HG03095 (cell line): ENCODE measurements around the gene LAMTOR3.

ENCODE experiments used
- ATAC-seq: cut with Tn5 transposase; IDR thresholded peaks from one replicate; pipeline ENCODE4 v1.9.1; 2021; ENCODE audit warnings: moderate library complexity; ENCODE audit not compliant: unreplicated experiment

Gene LAMTOR3

GRCh38 chr4:99894161-99894997 is at the start of gene LAMTOR3:
Gene LAMTOR3, minus strand, starts transcription at chr4:99894427. Its CDS starts 464 bp downstream, at chr4:99893963.
- ATAC-seq = peak; percentile 100

- ATAC-seq = no peak
Measured at GRCh38 chr4:99938243-99938753, 44.1 kb upstream of the LAMTOR3 start.

- no peak for ATAC-seq
Measured at GRCh38 chr4:99934891-99935290, 40.7 kb upstream of the LAMTOR3 start.

- ATAC-seq = no peak
Measured at GRCh38 chr4:99927566-99927965, 33.3 kb upstream of the LAMTOR3 start.

- no peak for ATAC-seq
Measured at GRCh38 chr4:99921174-99921573, 26.9 kb upstream of the LAMTOR3 start.

GRCh38 chr4:99918656-99919055 is 24.4 kb upstream of the LAMTOR3 start:
- no peak for ATAC-seq

- no peak for ATAC-seq
Measured at GRCh38 chr4:99917575-99917974, 23.3 kb upstream of the LAMTOR3 start.

- ATAC-seq = no peak
Measured at GRCh38 chr4:99915449-99915848, 21.2 kb upstream of the LAMTOR3 start.

GRCh38 chr4:99894998-99895397 is 771 bp upstream of the LAMTOR3 start:
- no peak for ATAC-seq

- ATAC-seq = no peak
Measured at GRCh38 chr4:99893839-99894160, 427 bp downstream of the LAMTOR3 start.

- ATAC-seq = no peak
Measured at GRCh38 chr4:99893029-99893428, 1.2 kb downstream of the LAMTOR3 start.

- ATAC-seq = no peak
Measured at GRCh38 chr4:99891351-99891750, 2.9 kb downstream of the LAMTOR3 start.

- ATAC-seq = no peak
Measured at GRCh38 chr4:99887837-99888236, 6.4 kb downstream of the LAMTOR3 start.

GRCh38 chr4:99886146-99886545 is 8.1 kb downstream of the LAMTOR3 start:
- ATAC-seq = no peak

GRCh38 chr4:99885687-99886086 is 8.5 kb downstream of the LAMTOR3 start:
- no peak for ATAC-seq

GRCh38 chr4:99885063-99885664 is 9.1 kb downstream of the LAMTOR3 start:
- no peak for ATAC-seq

GRCh38 chr4:99879458-99879857 is 14.8 kb downstream of the LAMTOR3 start:
- no peak for ATAC-seq

GRCh38 chr4:99878604-99879003 is 15.6 kb downstream of the LAMTOR3 start:
- no peak for ATAC-seq

- ATAC-seq = no peak
Measured at GRCh38 chr4:99876946-99877345, 17.3 kb downstream of the LAMTOR3 start.

- ATAC-seq = no peak
Measured at GRCh38 chr4:99875071-99875470, 19.2 kb downstream of the LAMTOR3 start.

- ATAC-seq = no peak
Measured at GRCh38 chr4:99872570-99872969, 21.7 kb downstream of the LAMTOR3 start.

GRCh38 chr4:99868126-99868596 is 26.1 kb downstream of the LAMTOR3 start:
- ATAC-seq = no peak
